Left lobe of liver (tissue), 2 donors: ENCODE measurements around the gene TRIM37. TPM values are rescaled to one million over a fixed set of nuclear protein-coding genes. Genes with fewer than 3 reads are reported as not detected.
A peak's percentile ranks its signal among the peaks of the same experiment; 100 is the strongest.

ENCODE experiments used
- ATAC-seq: fragments of 200-7000 bp; cut with Tn5 transposase; one replicate; pipeline ENCODE4 v1.9.1; 2020; ENCODE audit warnings: mild to moderate bottlenecking, moderate library complexity
- DNase-seq: peaks from one replicate; pipeline ENCODE4 v3.0.0-alpha.2; 2020; ENCODE audit warnings: low spot score
- total RNA-seq: library from RNA; stranded (reverse); gene quantifications from one replicate; pipeline ENCODE4 v1.2.1, GENCODE V29; 2021
- donor health status: DM: no; HTN: no; CAD: no; lungs with moderate emphysema.
- donor health status: DM: no; HTN: yes; CAD: no.

TRIM37 gene
- total RNA-seq, 1 donor from 2014 or later = 11.2 TPM

- DNase-seq (no peak), ATAC-seq (no peak)
Measured at GRCh38 chr17:59047616-59048015, 59.1 kb downstream of the TRIM37 start.

GRCh38 chr17:59046192-59046591 lies 60.5 kb downstream of the TRIM37 start:
- DNase-seq (no peak), ATAC-seq (no peak)

GRCh38 chr17:59038734-59039133 lies 67.9 kb downstream of the TRIM37 start:
- ATAC-seq (no peak), DNase-seq (no peak)

- ATAC-seq = no peak
- no peak for DNase-seq
Measured at GRCh38 chr17:59037960-59038359, 68.7 kb downstream of the TRIM37 start.

- no peak for ATAC-seq
- no peak for DNase-seq
Measured at GRCh38 chr17:59030811-59031210, 75.9 kb downstream of the TRIM37 start.

DNA sequence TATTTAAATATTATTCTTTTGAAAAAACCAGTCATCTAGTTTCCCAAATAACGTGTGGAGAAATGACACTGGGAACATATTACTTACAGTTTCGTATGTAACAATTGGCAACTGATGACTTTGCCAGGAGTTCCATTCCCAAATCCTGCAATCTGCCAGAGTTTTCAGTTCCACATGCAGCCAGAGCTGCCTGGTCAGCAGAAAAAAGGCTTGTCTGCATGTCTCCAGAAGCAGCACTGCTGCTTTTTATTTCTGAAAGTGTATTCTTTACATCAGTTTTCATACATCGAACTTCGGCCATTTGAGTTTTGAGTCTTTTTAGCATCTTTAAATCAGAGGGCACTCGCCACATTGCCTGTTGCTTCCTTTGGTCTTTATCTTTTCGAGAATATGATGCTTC lies 78.4 kb downstream of the TRIM37 start:
- peak; percentile 52 for ATAC-seq

GRCh38 chr17:59027750-59028149 lies 78.9 kb downstream of the TRIM37 start:
- ATAC-seq (peak; percentile 68), DNase-seq (no peak)

More for the DNA sequence above, 78.4 kb downstream of the TRIM37 start:
- DNase-seq = no peak

- ATAC-seq (no peak), DNase-seq (no peak)
Measured at GRCh38 chr17:59026176-59026939, 80.3 kb downstream of the TRIM37 start.

DNA sequence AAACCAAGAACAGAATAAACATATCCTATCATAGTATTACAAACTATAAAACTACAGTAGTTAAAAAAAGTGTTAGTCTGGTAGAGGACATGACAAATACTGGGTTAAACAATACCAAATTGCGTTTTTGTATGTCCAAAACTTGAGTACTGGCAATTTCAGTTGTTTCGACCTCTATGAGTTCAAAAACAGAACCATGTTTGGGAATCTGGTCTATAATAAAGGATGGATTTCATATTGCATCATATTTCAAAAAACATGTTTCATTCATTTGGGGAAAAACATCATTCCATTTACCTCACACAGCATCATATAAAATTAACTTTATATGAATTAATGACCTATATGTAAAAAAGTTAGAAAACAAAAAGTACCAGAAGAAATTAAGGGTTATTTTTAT lies 81.8 kb downstream of the TRIM37 start:
- no peak for ATAC-seq
- DNase-seq = no peak

- DNase-seq (no peak), ATAC-seq (no peak)
Measured at GRCh38 chr17:59018019-59018418, 88.7 kb downstream of the TRIM37 start.

DNA sequence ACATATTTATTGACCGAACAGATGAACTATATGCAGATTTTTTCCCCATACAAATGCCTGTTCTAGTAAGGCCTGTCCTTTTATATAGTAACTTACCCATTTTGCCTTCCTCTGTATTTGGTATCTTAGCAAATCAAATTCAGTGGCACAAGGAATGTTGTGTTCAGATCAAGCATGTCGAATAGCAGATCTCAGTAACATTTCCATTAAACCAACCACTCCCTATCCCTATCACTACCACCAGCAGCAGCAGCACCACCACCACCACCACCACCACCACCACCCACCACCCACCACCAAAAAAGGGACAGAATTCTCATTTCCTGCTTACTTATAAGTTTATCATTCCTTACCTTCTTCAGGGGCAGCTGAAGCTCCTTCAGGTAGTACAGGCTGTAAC lies 94.7 kb downstream of the TRIM37 start:
- no peak for ATAC-seq
- DNase-seq = no peak

- no peak for ATAC-seq
- no peak for DNase-seq
Measured at GRCh38 chr17:59010026-59010425, 96.7 kb downstream of the TRIM37 start.

DNA sequence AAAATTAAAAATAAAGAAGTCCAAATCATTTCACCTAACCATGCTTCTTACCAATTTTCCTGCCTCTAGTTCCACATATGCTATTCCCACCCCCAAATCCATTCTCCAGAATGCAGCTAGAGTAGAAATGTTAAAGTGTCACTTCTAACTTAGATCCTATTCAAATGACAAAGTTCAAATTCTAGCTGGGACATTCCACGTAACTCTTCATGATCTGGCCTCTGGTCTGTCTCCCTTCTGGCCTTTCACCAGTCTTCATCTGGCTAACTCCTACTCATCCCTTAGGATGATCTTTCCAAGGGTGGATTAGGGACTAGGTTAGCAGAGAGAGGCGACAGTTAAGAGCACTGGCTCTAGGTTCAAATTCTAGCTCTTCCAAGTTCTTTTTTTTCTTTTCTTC lies 97.9 kb downstream of the TRIM37 start:
- DNase-seq (no peak), ATAC-seq (peak; percentile 69)

- no peak for ATAC-seq
- DNase-seq = no peak
Measured at GRCh38 chr17:59007995-59008394, 98.7 kb downstream of the TRIM37 start.

GRCh38 chr17:59004338-59005111 lies 102.2 kb downstream of the TRIM37 start:
- peak; percentile 73 for DNase-seq
- peak; percentile 90 for ATAC-seq

DNA sequence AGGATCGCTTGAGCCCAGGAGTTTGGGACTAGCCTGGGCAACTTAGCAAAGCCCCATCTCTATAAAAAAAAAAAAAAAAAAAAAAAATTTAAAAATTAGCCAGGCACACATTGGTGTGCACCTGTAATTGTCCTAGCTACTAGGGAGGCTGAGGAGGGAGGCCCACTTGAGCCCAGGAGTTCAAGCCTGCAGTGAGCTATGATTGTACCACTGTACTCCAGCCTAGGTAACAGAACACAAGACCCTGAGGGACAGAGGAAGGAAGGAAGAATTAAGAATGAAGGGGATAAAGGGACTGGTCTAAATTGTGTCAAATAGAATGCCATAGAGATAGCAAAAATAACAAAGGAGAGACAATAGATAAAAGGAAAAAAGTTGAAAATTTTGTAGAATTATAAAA lies 102.8 kb downstream of the TRIM37 start:
- ATAC-seq = no peak
- no peak for DNase-seq

DNA sequence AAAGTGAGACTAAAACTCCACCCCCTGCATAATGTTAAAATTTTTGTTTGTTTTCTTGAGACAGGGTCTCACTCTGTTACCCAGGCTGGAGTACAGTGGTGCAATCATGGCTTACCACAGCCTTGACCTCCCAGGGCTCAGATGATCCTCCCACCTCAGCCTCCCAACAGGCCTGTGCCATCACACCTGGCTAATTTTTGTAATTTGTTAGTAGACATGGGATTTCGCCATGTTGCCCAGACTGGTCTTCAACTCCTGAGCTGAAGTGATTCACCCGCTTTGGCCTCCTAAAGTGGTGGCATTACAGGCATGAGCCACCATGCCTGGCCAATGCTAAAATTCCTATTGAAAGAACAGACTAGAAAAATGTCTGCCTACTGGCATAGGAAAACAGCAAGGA lies 103.8 kb downstream of the TRIM37 start:
- ATAC-seq (no peak), DNase-seq (no peak)

DNA sequence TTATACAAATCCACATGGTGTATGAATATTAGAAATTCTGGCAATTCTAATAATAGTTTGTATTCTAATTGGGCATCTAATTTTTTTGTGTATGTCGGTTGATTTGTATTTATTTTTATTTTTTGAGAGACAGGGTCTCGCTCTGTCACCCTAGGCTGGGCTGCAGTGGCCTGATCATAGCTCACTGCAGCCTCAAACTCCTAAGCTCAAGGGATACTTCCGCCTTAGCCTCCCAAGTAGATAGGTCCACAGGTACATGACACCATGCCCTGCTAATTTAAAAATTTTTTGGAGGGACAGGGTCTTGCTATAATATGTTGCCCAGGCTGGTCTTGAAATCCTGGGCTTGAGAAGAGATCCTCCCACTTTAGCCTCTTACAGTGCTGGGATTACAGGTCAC lies 104.6 kb downstream of the TRIM37 start:
- no peak for DNase-seq
- ATAC-seq = no peak

GRCh38 chr17:59001158-59001814 lies 105.4 kb downstream of the TRIM37 start:
- DNase-seq = no peak
- peak; percentile 47 for ATAC-seq

GRCh38 chr17:59000022-59000421 lies 106.7 kb downstream of the TRIM37 start:
- DNase-seq (no peak), ATAC-seq (no peak)

DNA sequence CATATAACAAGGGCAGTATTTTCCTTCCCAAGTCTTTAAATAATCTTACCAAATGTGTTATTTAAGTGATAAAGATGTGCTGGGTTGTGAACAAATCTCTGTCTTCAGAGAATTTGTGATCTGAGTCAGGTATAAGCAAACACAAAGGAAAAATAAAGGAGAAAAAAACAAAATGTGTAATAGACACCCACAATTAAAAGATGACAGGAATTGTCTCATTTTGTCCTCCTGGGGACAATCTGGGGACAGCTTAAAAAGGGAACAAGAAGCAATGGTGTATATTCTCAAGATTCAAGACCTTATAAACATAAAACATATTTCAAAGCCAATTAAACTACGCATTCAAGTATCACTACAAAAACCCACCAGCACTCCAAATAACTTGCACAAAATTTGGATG lies 107.2 kb downstream of the TRIM37 start:
- no peak for ATAC-seq
- DNase-seq = no peak

DNA sequence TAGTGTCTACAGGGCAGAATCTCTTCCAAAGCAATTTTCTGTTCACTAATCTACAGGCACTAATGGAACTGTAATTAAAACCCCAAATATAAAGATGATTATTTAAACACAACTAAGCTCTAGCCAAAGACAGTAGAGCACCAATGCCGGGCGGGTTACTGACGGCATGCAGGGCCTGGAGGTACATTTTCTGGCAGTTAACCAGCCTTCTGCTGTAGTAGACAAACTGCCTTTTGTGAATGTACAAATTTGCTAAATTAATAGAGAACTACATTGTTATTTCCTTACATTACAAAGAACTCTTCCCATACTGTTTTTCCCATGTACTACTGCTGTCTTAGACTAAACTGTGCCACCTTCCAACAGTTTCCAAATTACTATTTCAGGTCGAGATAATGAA lies 107.8 kb downstream of the TRIM37 start:
- ATAC-seq = no peak

More for the DNA sequence above, 107.8 kb downstream of the TRIM37 start:
- no peak for DNase-seq
